ENCODE data around the gene RANBP10.

DNA sequence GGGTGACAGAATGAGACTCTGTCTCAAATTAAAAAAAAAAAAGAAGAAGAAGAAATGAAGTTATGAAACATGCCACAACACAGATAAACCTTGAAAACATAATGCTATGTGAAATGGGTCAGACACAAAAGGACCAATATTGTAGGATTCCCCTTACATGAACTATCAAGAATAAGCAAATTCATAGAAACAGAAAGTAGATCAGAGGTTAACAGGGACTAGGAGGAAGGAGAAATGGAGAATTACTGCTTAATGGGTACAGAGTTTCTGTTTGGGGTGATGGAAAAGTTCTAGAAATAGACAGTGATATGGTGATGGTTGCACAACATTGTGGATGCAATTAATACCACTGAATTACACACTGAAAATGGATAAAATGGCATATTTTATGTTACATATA, 16.3 kb downstream of the RANBP10 start:
- TF ChIP-seq, protein P1, sequence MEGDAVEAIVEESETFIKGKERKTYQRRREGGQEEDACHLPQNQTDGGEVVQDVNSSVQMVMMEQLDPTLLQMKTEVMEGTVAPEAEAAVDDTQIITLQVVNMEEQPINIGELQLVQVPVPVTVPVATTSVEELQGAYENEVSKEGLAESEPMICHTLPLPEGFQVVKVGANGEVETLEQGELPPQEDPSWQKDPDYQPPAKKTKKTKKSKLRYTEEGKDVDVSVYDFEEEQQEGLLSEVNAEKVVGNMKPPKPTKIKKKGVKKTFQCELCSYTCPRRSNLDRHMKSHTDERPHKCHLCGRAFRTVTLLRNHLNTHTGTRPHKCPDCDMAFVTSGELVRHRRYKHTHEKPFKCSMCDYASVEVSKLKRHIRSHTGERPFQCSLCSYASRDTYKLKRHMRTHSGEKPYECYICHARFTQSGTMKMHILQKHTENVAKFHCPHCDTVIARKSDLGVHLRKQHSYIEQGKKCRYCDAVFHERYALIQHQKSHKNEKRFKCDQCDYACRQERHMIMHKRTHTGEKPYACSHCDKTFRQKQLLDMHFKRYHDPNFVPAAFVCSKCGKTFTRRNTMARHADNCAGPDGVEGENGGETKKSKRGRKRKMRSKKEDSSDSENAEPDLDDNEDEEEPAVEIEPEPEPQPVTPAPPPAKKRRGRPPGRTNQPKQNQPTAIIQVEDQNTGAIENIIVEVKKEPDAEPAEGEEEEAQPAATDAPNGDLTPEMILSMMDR (IDR thresholded peaks at IDR 0.05; ENCODE audit: insufficient read depth, low read length, poor library complexity, severe bottlenecking), result no peak
- TF ChIP-seq EZH2phosphoT487 (conservative IDR thresholded peaks at IDR 0.05; ENCODE audit: low read length), result no peak
